Neural progenitor cell (in vitro differentiated cells): ENCODE data around the gene NBAS. TPM values are rescaled to one million over a fixed set of nuclear protein-coding genes. Genes with fewer than 3 reads are reported as not detected.

ENCODE experiments used
- DNase-seq: peaks from one replicate; pipeline ENCODE4 v3.0.0-alpha.2; 2016; ENCODE audit warnings: low spot score
- H2AFZ ChIP-seq: fragments of 200-600 bp; sonication (generic); replicated peaks from 2 replicates; pipeline ENCODE4 v1.6.1; 2016; ENCODE audit warnings: antibody characterized with exemption
- H3F3A ChIP-seq: fragments of 200-600 bp; sonication (generic); 2 replicates; pipeline ENCODE4 v1.6.1; 2016; ENCODE audit warnings: antibody characterized with exemption, low read depth
- H3K27ac ChIP-seq: fragments of 200-600 bp; sonication (generic); 2 replicates; pipeline ENCODE4 v1.5.1; 2016; ENCODE audit warnings: mild to moderate bottlenecking
- H3K27me3 ChIP-seq: fragments of 200-600 bp; sonication (generic); 2 replicates; pipeline ENCODE4 v1.6.1; 2016; ENCODE audit warnings: mild to moderate bottlenecking, moderate library complexity
- H3K36me3 ChIP-seq: fragments of 200-600 bp; sonication (generic); 2 replicates; pipeline ENCODE4 v1.5.1; 2016
- H3K4me1 ChIP-seq: fragments of 200-600 bp; sonication (generic); 2 replicates; pipeline ENCODE4 v1.6.1; 2016; ENCODE audit warnings: mixed run types
- H3K4me2 ChIP-seq: fragments of 200-600 bp; sonication (generic); 2 replicates; pipeline ENCODE4 v1.6.1; 2016
- H3K4me3 ChIP-seq: fragments of 200-600 bp; sonication (generic); 2 replicates; pipeline ENCODE4 v1.5.1; 2016
- H3K79me2 ChIP-seq: fragments of 200-600 bp; sonication (generic); 2 replicates; pipeline ENCODE4 v1.6.1; 2016; ENCODE audit warnings: low read depth
- H3K9ac ChIP-seq: fragments of 200-600 bp; sonication (generic); 2 replicates; pipeline ENCODE4 v1.6.1; 2016
- H3K9me3 ChIP-seq: fragments of 200-600 bp; sonication (generic); 2 replicates; pipeline ENCODE4 v1.5.1; 2016; ENCODE audit warnings: low read depth
- H4K20me1 ChIP-seq: fragments of 200-600 bp; sonication (generic); 2 replicates; pipeline ENCODE4 v1.6.1; 2016; ENCODE audit warnings: low read depth
- H3K27ac Mint-ChIP-seq: 3 replicates; pipeline ENCODE4 v1.8.0; 2021; ENCODE audit warnings: mixed read lengths
- H3K27me3 Mint-ChIP-seq: 2 replicates; pipeline ENCODE4 v1.8.0; 2022; ENCODE audit warnings: low read depth, mild to moderate bottlenecking, inconsistent platforms, moderate library complexity, mixed read lengths; ENCODE audit not compliant: insufficient read depth
- H3K36me3 Mint-ChIP-seq: 3 replicates; pipeline ENCODE4 v1.8.0; 2021; ENCODE audit warnings: mixed read lengths
- H3K4me1 Mint-ChIP-seq: 3 replicates; pipeline ENCODE4 v1.8.0; 2021; ENCODE audit warnings: mixed read lengths
- H3K4me3 Mint-ChIP-seq: 3 replicates; pipeline ENCODE4 v1.8.0; 2021; ENCODE audit warnings: mild to moderate bottlenecking, moderate library complexity, mixed read lengths
- H3K9me3 Mint-ChIP-seq: 3 replicates; pipeline ENCODE4 v1.8.0; 2020; ENCODE audit warnings: mixed read lengths
- CTCF ChIP-seq: fragments of 200-600 bp; sonication (generic); IDR thresholded peaks from 2 replicates; pipeline ENCODE4 v1.5.1; 2017; ENCODE audit warnings: antibody characterized with exemption, mild to moderate bottlenecking
- EZH2 ChIP-seq: fragments of 200-600 bp; sonication (generic); IDR thresholded peaks from 2 replicates; pipeline ENCODE4 v1.6.1; 2017; ENCODE audit warnings: antibody characterized with exemption, mild to moderate bottlenecking, moderate library complexity
- EZH2phosphoT487 ChIP-seq: fragments of 200-600 bp; sonication (generic); IDR thresholded peaks from 2 replicates; pipeline ENCODE4 v1.6.1; 2017; ENCODE audit warnings: antibody characterized with exemption
- total RNA-seq: library from RNA; depleted of rRNA; stranded (reverse); fragments of >200 nt; gene quantifications from 2 replicates; pipeline ENCODE4 v1.2.3, GENCODE V29; 2015; ENCODE audit warnings: low replicate concordance

NBAS gene
- total RNA-seq, 1 donor from 2014 or later: 58.0 TPM

- no peak overlapping the region for H3K4me3 Mint-ChIP-seq
- Histone ChIP-seq H3K4me1 (peaks cover 41% of the 10 kb centered on the region), H2AFZ (no peak overlapping the region), H3K4me3 (no peak overlapping the region), H3K9me3 (no peaks in the 10 kb centered on the region), H4K20me1 (no peaks in the 10 kb centered on the region), H3K9ac (no peak overlapping the region), H3K27me3 (no peaks in the 10 kb centered on the region), H3K36me3 (no peaks in the 10 kb centered on the region), H3K79me2 (no peaks in the 10 kb centered on the region), H3F3A (peaks cover 12% of the 10 kb centered on the region), H3K27ac (peak overlapping the region; percentile 76), H3K4me2 (peak overlapping the region; percentile 66)
- H3K9me3 Mint-ChIP-seq: peaks cover 10% of the 10 kb centered on the region
- H3K36me3 Mint-ChIP-seq: peaks cover 5% of the 10 kb centered on the region
- H3K27ac Mint-ChIP-seq: peak overlapping the region; percentile 94
- peaks cover 68% of the 10 kb centered on the region for H3K4me1 Mint-ChIP-seq
- H3K27me3 Mint-ChIP-seq: peaks cover 3% of the 10 kb centered on the region
- no peak for TF ChIP-seq EZH2phosphoT487
- no peak for TF ChIP-seq CTCF
- no peak for TF ChIP-seq EZH2
- DNase-seq: no peak
Observed at GRCh38 chr2:15158532-15158931, 402.6 kb downstream of the NBAS start.

- peaks cover 68% of the 10 kb centered on the region for H3K4me1 Mint-ChIP-seq
- H3K4me3 Mint-ChIP-seq: peak overlapping the region; percentile 38
- peaks cover 3% of the 10 kb centered on the region for H3K27me3 Mint-ChIP-seq
- Histone ChIP-seq H3K27me3 (no peaks in the 10 kb centered on the region), H3K4me2 (peak overlapping the region; percentile 66), H2AFZ (no peak overlapping the region), H3K36me3 (no peaks in the 10 kb centered on the region), H3K4me3 (no peak overlapping the region), H3F3A (peaks cover 12% of the 10 kb centered on the region), H3K9ac (no peak overlapping the region), H3K4me1 (peaks cover 41% of the 10 kb centered on the region), H3K27ac (peak overlapping the region; percentile 76), H3K9me3 (no peaks in the 10 kb centered on the region), H3K79me2 (no peaks in the 10 kb centered on the region), H4K20me1 (no peaks in the 10 kb centered on the region)
- TF ChIP-seq EZH2: no peak
- no peak for TF ChIP-seq CTCF
- TF ChIP-seq EZH2phosphoT487: no peak
- peaks cover 10% of the 10 kb centered on the region for H3K9me3 Mint-ChIP-seq
- DNase-seq: peak; percentile 90
- peak overlapping the region; percentile 94 for H3K27ac Mint-ChIP-seq
- peaks cover 5% of the 10 kb centered on the region for H3K36me3 Mint-ChIP-seq
Observed at GRCh38 chr2:15158100-15158499, 403.0 kb downstream of the NBAS start.

- Mint-ChIP-seq H3K27ac (peak overlapping the region; percentile 79), H3K4me3 (no peak overlapping the region), H3K4me1 (peaks cover 54% of the 10 kb centered on the region), H3K36me3 (peaks cover 3% of the 10 kb centered on the region), H3K27me3 (peaks cover 3% of the 10 kb centered on the region), H3K9me3 (peaks cover 8% of the 10 kb centered on the region)
- Histone ChIP-seq H3K36me3 (no peaks in the 10 kb centered on the region), H3F3A (peaks cover 12% of the 10 kb centered on the region), H3K27me3 (no peaks in the 10 kb centered on the region), H3K4me3 (no peak overlapping the region), H3K4me1 (peaks cover 36% of the 10 kb centered on the region), H2AFZ (no peak overlapping the region), H3K79me2 (no peaks in the 10 kb centered on the region), H3K27ac (no peak overlapping the region), H3K9ac (no peak overlapping the region), H3K4me2 (no peak overlapping the region), H4K20me1 (no peaks in the 10 kb centered on the region), H3K9me3 (no peaks in the 10 kb centered on the region)
- peak; percentile 60 for DNase-seq
- TF ChIP-seq EZH2phosphoT487 (no peak), EZH2 (no peak), CTCF (no peak)
Observed at GRCh38 chr2:15155959-15156574, 405.1 kb downstream of the NBAS start.
